Upper lobe of left lung (tissue), 6 donors: ENCODE measurements around the gene C4orf17. TPM values are rescaled to one million over a fixed set of nuclear protein-coding genes. Genes with fewer than 3 reads are reported as not detected.

Experiments
- ATAC-seq, 2 donors: fragments of 200-7000 bp; cut with Tn5 transposase; one replicate each; pipeline ENCODE4 v1.9.1; 2022; ENCODE audit warnings: mild to moderate bottlenecking in 2 of 2, moderate library complexity in 2 of 2; ENCODE audit not compliant: low FRiP score in 2 of 2
- DNase-seq, 2 donors: peaks; one replicate each; pipeline ENCODE4 v3.0.0-alpha.2; 2019 to 2020
- H3K27ac ChIP-seq, 4 donors: fragments of 200-600 bp; sonication (generic); one replicate each; pipeline ENCODE4 v1.5.1; 2016 to 2019
- H3K27me3 ChIP-seq, 4 donors: fragments of 200-600 bp; sonication (generic); one replicate each; pipeline ENCODE4 v1.5.1; 2017 to 2019
- H3K36me3 ChIP-seq, 4 donors: fragments of 200-600 bp; sonication (generic); one replicate each; pipeline ENCODE4 v1.5.1; 2016 to 2019
- H3K4me1 ChIP-seq, 4 donors: fragments of 200-600 bp; sonication (generic); one replicate each; pipeline ENCODE4 v1.5.1; 2018 to 2019
- H3K4me3 ChIP-seq, 4 donors: fragments of 200-600 bp; sonication (generic); one replicate each; pipeline ENCODE4 v1.5.1; 2017 to 2019; ENCODE audit warnings: mild to moderate bottlenecking in 2 of 4, moderate library complexity in 1 of 4
- H3K9me3 ChIP-seq, 4 donors: fragments of 200-600 bp; sonication (generic); one replicate each; pipeline ENCODE4 v1.5.1; 2018 to 2019
- EP300 ChIP-seq, 4 donors: sonication (generic); formaldehyde crosslinking; IDR thresholded peaks; one replicate each; pipeline ENCODE4 v1.5.1; 2017; ENCODE audit warnings: antibody characterized with exemption in 4 of 4, control low read depth in 2 of 4
- POLR2A ChIP-seq, 4 donors: fragments of 450-650 bp; IDR thresholded peaks; one replicate each; pipeline ENCODE4 v1.5.1; 2016 to 2017; ENCODE audit warnings: antibody characterized with exemption in 4 of 4, mild to moderate bottlenecking in 2 of 4
- POLR2AphosphoS5 ChIP-seq, 2 donors: sonication (generic); formaldehyde crosslinking; IDR thresholded peaks; one replicate each; pipeline ENCODE4 v1.5.1; 2017; ENCODE audit warnings: antibody characterized with exemption in 2 of 2
- WGBS, 2 donors: methylation state at CpG; one replicate each; pipeline ENCODE4 v1.1.5; 2017 to 2018; 5-methylcytosine and 5-hydroxymethylcytosine counted together
- total RNA-seq, 6 donors: library from RNA; depleted of rRNA in 4 of 6; stranded (reverse); fragments of >200 nt in 4 of 6; gene quantifications; one replicate each; pipeline versions ENCODE4 v1.1.0 to v1.2.1, GENCODE V29; 2016 to 2021
- TF ChIP-seq, protein P1 (sequence below), 6 experiments: fragments of 450-650 bp in 4 of 6; fragments of 200-600 bp in 2 of 6; sonication (generic) in 2 of 6; IDR thresholded peaks; one replicate each; pipeline ENCODE4 v1.5.1; 2016 to 2019; ENCODE audit warnings: antibody characterized with exemption in 6 of 6
- donor health status: DM: no; HTN: no; CAD: no; lungs with moderate emphysema.
- donor health status: DM: no; HTN: yes; CAD: no; lungs with severe emphysema.

Gene C4orf17
- total RNA-seq, 6 donors from 2014 or later: not detected

DNA sequence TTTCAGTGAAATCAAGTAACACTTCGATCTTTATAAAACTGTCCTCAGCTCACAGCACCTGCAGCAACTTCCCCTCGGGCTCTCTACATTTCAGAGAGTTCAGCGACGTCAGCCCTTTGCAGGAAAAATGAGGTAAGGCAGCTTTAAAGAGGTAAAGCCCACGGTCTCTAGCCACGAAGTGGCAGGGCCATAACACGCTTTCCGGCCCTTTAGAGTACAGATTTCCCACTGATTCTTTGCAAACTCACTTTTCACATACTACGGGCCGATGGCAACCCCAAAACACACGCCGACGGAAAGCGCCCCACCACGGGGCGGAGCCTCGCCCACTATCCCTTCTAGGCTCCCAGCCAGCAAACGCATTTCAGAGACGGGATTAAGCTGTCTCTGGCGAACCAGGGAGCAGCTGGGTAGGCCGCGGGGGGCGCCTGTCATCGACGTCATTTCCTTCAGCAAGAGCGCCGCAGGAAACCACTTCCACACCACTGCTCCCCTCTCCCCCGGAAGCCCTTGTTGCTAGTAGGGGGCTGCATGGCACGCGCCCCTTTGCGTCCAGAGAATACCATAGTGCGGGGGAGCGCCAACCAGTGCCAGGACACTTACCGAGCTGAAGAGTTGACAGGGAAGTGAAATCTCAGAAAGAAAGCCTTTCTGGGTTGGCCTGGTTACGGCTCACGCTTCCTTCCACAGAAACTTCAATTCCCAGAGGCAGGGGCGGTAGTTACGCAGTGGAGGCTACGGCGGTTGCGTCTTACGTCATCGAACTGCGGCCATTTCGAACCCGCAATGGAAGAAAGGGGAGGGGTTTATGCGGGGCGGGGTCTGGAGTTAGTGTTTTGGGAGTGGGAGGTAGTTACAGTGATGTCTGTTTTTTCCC, 52.7 kb downstream of the C4orf17 start, which contains the start of gene TRMT10A:
TSS of gene TRMT10A (minus strand) at position 730 of the 877 bp plus-strand sequence. CDS start 4,701 bp downstream, outside the sequence.
- Histone ChIP-seq H3K36me3 (no peaks in the 10 kb centered on the region), H3K4me1 (peaks cover 5 to 9% (median 7%) of the 10 kb centered on the region in 4 donors), H3K27me3 (no peaks in the 10 kb centered on the region), H3K27ac (peak within 1 kb of the TSS; percentile 92 to 97 (median 96)), H3K9me3 (no peaks in the 10 kb centered on the region), H3K4me3 (peak within 1 kb of the TSS; percentile 54 to 75 (median 61))
- DNase-seq (peak; percentile 96 to 99), ATAC-seq (peak; percentile 99)
- peak in 1 of 2 donors; percentile 81 for TF ChIP-seq POLR2AphosphoS5 (IDR thresholded peaks at IDR 0.05)
- TF ChIP-seq POLR2A (IDR thresholded peaks at IDR 0.05): peak in 3 of 4 donors; percentile 54 to 81 (median 67)
- TF ChIP-seq EP300 (IDR thresholded peaks at IDR 0.05): peak in 2 of 4 donors; percentile 15 to 37
- TF ChIP-seq, protein P1, sequence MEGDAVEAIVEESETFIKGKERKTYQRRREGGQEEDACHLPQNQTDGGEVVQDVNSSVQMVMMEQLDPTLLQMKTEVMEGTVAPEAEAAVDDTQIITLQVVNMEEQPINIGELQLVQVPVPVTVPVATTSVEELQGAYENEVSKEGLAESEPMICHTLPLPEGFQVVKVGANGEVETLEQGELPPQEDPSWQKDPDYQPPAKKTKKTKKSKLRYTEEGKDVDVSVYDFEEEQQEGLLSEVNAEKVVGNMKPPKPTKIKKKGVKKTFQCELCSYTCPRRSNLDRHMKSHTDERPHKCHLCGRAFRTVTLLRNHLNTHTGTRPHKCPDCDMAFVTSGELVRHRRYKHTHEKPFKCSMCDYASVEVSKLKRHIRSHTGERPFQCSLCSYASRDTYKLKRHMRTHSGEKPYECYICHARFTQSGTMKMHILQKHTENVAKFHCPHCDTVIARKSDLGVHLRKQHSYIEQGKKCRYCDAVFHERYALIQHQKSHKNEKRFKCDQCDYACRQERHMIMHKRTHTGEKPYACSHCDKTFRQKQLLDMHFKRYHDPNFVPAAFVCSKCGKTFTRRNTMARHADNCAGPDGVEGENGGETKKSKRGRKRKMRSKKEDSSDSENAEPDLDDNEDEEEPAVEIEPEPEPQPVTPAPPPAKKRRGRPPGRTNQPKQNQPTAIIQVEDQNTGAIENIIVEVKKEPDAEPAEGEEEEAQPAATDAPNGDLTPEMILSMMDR (IDR thresholded peaks at IDR 0.05): peak in 3 of 6 experiments; percentile 17 to 30 (median 27)
- 0% methylated on average over 16 to 42 of the region's 48 CpGs for WGBS, 2 donors

DNA sequence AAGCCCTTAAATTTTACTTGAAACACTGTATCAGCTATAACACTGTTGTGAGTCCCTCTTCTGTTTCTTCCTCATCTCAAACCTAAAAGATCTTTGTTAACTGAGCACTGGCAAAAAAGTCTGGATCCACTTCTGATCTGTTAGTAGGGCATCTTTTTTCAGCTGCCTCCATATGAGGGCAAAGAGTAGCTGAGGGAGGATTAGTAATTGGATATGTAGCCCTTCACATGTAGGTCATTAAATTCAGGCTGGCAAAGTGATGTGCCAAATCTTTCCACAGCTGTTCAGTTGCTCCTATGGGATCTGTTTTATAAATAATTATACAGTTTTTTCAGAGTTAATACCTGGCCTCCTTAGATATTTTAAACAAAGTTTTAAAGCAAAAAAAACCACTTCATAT, 54.1 kb downstream of the C4orf17 start:
- H3K4me1 ChIP-seq: peaks cover 5 to 9% (median 7%) of the 10 kb centered on the region in 4 donors
- H3K4me3 ChIP-seq: no peak overlapping the region
- no peaks in the 10 kb centered on the region for H3K36me3 ChIP-seq
- H3K27me3 ChIP-seq: no peaks in the 10 kb centered on the region
- H3K27ac ChIP-seq: no peak overlapping the region
- DNase-seq (no peak), ATAC-seq (no peak)
- no peak for TF ChIP-seq POLR2A (IDR thresholded peaks at IDR 0.05)
- TF ChIP-seq POLR2AphosphoS5 (IDR thresholded peaks at IDR 0.05): no peak
- TF ChIP-seq, protein P1 (IDR thresholded peaks at IDR 0.05): no peak
- TF ChIP-seq EP300 (IDR thresholded peaks at IDR 0.05): no peak
- no peaks in the 10 kb centered on the region for H3K9me3 ChIP-seq

DNA sequence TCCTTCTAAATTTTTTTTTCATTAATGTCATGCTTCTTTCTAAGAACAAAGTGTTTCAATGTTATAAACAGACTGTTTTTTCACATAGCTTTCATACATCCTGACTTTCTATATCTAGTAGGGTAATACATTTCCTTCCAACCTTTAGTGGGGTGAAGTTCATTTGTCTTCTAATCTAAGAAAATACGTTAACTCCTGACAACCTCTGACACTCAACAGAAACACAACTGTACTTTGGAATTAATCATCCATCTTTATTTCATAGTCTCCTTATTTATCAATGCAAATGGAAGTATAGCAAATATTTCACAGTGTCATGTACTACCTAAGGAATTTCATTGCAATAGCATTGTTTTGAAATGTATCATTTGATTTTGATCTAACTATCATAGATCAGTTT, 61.1 kb downstream of the C4orf17 start:
- Histone ChIP-seq H3K9me3 (no peaks in the 10 kb centered on the region), H3K36me3 (no peaks in the 10 kb centered on the region), H3K4me3 (no peak overlapping the region), H3K4me1 (peaks cover 0 to 5% (median 0%) of the 10 kb centered on the region in 4 donors), H3K27me3 (no peaks in the 10 kb centered on the region), H3K27ac (no peak overlapping the region)
- TF ChIP-seq POLR2AphosphoS5 (IDR thresholded peaks at IDR 0.05) (no peak), EP300 (IDR thresholded peaks at IDR 0.05) (no peak), POLR2A (IDR thresholded peaks at IDR 0.05) (no peak)
- TF ChIP-seq, protein P1 (IDR thresholded peaks at IDR 0.05): no peak
- 40 to 45% methylated on average over 1 of the region's 1 CpG for WGBS, 2 donors
- ATAC-seq (no peak), DNase-seq (no peak)

DNA sequence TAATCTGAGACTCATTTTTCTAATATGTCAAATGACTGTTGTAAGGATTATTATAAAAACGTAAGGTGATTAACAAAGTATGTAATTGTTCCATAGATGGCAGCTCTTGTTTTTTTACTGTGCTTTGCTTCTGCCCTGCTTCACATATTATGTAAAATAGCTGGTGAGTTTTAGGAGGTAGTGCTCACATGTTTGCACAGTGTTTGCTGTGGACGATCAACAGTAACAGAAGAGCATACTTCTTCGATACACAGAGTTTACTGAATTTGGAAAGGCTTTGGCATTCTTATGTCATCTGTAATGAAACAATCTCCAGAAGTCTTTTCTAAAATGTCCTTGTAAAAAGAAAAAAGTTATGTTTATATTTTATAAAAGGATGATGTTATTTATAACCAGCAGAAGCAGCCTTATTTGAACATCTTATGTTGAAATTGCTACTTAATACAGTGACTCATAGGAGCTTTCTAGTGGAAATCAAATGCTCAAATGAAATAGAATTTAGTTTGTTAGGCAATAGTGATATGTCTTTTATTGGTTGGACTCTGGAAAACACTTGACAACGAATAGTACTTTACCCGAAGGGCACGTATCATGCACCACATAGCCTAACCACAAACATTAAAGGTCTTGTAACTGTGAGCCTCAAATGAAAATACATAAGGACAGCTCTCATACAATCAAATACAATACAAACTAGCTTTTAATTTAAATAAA, 61.9 kb downstream of the C4orf17 start:
- peak in 1 of 2 donors; percentile 14 for ATAC-seq
- WGBS, 2 donors: 59 to 67% methylated on average over 6 of the region's 6 CpGs
- Histone ChIP-seq H3K4me3 (no peak overlapping the region), H3K9me3 (no peaks in the 10 kb centered on the region), H3K36me3 (no peaks in the 10 kb centered on the region), H3K4me1 (peaks cover 0 to 5% (median 0%) of the 10 kb centered on the region in 4 donors), H3K27me3 (no peaks in the 10 kb centered on the region), H3K27ac (peak overlapping the region in 2 of 4 donors; percentile 18 to 19)
- TF ChIP-seq EP300 (IDR thresholded peaks at IDR 0.05) (no peak), POLR2A (IDR thresholded peaks at IDR 0.05) (no peak), POLR2AphosphoS5 (IDR thresholded peaks at IDR 0.05) (no peak)
- TF ChIP-seq, protein P1 (IDR thresholded peaks at IDR 0.05): no peak
- no peak for DNase-seq
